Esophagus muscularis mucosa (tissue), 3 donors: Measurements from ENCODE around the gene NR3C2.

Experiments used
- POLR2A ChIP-seq: fragments of 450-650 bp; IDR thresholded peaks from one replicate; pipeline ENCODE4 v1.6.1; 2017; ENCODE audit warnings: antibody characterized with exemption, moderate library complexity, mild to moderate bottlenecking, low read depth
- TF ChIP-seq, protein P1 (sequence below), 3 experiments: fragments of 200-600 bp in 2 of 3; fragments of 450-650 bp in 1 of 3; sonication (generic) in 2 of 3; IDR thresholded peaks; one replicate each; pipeline ENCODE4 v1.5.1; 2017 to 2019; ENCODE audit warnings: antibody characterized with exemption in 3 of 3, mild to moderate bottlenecking in 2 of 3, moderate library complexity in 1 of 3

DNA sequence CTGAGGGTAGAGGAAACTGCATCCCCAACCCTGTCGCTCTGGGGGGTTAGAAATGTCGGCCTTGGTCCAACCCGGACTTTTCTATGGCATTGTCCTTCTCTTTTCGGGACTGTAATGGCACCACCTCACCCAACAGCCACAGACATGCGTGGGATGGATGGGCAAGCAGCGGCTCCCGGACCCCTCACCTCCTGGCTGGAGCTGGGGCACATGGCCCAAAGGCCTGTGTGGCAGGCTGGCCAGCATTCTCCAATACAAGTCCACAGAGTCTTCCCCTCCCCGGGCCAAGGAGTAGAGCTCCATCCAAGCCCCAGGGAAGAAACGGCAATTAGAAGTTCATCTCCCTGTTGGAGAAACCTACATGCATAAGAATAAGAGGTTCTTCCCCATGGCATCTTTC, 142.9 kb downstream of the NR3C2 start:
- TF ChIP-seq, protein P1, sequence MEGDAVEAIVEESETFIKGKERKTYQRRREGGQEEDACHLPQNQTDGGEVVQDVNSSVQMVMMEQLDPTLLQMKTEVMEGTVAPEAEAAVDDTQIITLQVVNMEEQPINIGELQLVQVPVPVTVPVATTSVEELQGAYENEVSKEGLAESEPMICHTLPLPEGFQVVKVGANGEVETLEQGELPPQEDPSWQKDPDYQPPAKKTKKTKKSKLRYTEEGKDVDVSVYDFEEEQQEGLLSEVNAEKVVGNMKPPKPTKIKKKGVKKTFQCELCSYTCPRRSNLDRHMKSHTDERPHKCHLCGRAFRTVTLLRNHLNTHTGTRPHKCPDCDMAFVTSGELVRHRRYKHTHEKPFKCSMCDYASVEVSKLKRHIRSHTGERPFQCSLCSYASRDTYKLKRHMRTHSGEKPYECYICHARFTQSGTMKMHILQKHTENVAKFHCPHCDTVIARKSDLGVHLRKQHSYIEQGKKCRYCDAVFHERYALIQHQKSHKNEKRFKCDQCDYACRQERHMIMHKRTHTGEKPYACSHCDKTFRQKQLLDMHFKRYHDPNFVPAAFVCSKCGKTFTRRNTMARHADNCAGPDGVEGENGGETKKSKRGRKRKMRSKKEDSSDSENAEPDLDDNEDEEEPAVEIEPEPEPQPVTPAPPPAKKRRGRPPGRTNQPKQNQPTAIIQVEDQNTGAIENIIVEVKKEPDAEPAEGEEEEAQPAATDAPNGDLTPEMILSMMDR (IDR thresholded peaks at IDR 0.05) = no peak
- TF ChIP-seq POLR2A = no peak
